HG03565 (cell line): ENCODE results near the gene HKDC1.
A peak's percentile ranks its signal among the peaks of the same experiment; 100 is the strongest.
"Not testable (repeated sequence)": the region's sequence is repeated elsewhere in the genome, so short reads cannot be mapped to it uniquely, and the experiment has no call there.

Experiments used
- ATAC-seq: cut with Tn5 transposase; IDR thresholded peaks from one replicate; pipeline ENCODE4 v1.9.1; 2021; ENCODE audit warnings: mild to moderate bottlenecking, moderate library complexity; ENCODE audit not compliant: unreplicated experiment

Gene HKDC1, protein sequence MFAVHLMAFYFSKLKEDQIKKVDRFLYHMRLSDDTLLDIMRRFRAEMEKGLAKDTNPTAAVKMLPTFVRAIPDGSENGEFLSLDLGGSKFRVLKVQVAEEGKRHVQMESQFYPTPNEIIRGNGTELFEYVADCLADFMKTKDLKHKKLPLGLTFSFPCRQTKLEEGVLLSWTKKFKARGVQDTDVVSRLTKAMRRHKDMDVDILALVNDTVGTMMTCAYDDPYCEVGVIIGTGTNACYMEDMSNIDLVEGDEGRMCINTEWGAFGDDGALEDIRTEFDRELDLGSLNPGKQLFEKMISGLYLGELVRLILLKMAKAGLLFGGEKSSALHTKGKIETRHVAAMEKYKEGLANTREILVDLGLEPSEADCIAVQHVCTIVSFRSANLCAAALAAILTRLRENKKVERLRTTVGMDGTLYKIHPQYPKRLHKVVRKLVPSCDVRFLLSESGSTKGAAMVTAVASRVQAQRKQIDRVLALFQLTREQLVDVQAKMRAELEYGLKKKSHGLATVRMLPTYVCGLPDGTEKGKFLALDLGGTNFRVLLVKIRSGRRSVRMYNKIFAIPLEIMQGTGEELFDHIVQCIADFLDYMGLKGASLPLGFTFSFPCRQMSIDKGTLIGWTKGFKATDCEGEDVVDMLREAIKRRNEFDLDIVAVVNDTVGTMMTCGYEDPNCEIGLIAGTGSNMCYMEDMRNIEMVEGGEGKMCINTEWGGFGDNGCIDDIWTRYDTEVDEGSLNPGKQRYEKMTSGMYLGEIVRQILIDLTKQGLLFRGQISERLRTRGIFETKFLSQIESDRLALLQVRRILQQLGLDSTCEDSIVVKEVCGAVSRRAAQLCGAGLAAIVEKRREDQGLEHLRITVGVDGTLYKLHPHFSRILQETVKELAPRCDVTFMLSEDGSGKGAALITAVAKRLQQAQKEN

DNA sequence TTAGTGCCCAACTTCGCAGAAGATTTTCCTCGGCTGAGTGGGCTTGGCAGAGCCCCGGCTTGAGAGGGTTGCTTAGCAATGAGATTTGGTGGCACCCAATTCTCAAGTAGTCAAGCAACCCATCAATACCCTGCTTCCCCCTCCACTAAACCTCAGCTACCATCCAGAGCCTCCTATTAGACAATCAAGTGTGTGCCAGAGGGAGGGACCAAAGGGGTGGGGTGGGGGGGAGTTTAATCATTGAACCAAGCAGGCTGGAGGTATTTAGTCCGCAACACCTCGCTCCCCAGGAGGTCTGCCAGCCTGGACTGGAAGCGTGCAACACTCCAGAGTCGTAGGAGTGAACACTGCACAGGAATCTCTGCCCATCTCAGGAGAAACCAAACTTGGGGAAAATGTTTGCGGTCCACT is at the start of gene HKDC1:
Gene HKDC1 (plus strand): TSS at position 292 of the 411 bp plus-strand sequence. CDS start 104 bp downstream, at position 396.
- no peak for ATAC-seq

DNA sequence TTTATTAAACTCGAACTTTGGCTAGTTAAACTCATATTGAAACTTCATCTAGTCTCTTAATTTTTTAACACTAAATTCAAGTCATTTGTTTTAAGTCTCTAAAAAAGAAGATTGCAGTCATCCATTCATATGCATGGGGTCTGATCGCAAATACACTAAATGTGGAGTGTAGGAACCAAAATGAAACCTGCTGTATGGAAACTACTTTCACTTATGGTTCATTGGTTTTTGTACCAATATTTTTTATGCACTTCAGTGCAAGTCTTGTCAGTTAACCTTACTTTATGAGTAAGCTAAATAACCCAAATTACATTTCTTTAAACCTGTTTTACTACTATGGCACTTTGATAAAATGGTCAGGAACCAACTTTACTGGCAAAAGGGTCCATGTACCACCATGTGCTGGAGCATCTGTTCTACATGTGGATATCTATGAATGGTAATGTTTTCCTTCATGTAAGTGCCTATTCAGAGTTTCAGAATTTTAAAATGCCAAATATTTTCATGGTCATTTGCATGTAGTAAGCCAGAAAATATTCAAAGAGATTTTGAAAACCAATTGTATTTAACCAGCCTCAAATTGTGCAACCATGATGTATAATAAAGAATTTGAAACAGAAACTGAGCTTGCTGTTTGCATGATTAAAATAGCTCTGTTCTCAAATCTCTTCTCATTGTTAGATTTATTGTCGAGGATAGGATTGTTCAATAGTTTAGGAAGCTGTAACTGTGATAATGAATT is 47.7 kb upstream of the HKDC1 start:
- no peak for ATAC-seq

DNA sequence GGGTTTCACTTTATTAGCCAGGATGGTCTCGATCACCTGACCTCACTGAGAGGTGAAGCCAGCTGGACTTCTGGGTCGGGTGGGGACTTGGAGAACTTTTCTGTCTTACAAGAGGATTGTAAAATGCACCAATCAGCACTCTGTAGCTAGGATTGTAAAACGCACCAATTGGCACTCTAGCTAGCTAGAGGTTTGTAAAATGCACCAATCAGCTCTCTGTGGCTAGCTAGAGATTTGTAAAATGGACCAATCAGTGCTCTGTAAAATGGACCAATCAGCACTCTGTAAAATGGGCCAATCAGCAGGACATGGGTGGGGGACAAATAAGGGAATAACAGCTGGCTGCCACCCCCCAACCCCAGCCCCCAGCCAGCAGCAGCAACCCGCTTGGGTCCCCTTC is 44.8 kb upstream of the HKDC1 start:
- not testable (repeated sequence) for ATAC-seq

DNA sequence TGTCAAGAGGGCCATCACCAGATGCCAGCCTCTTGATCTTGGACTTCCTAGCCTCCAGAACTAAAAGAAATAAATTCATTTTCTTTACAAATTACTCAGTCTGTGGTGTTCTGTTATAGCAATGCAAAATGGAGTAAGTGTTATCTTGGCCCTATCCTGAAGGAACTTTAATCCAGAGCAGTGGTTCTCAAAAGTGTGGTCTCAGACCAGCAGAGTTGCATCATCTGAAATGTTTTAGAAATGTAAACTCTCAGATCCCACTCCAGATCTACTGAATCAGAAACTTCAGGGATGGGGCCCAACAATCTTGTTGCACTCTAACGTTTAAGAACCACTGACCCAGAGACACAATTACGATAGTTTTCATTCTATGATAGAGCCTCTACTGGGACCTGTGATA is 43.3 kb upstream of the HKDC1 start:
- ATAC-seq: no peak

DNA sequence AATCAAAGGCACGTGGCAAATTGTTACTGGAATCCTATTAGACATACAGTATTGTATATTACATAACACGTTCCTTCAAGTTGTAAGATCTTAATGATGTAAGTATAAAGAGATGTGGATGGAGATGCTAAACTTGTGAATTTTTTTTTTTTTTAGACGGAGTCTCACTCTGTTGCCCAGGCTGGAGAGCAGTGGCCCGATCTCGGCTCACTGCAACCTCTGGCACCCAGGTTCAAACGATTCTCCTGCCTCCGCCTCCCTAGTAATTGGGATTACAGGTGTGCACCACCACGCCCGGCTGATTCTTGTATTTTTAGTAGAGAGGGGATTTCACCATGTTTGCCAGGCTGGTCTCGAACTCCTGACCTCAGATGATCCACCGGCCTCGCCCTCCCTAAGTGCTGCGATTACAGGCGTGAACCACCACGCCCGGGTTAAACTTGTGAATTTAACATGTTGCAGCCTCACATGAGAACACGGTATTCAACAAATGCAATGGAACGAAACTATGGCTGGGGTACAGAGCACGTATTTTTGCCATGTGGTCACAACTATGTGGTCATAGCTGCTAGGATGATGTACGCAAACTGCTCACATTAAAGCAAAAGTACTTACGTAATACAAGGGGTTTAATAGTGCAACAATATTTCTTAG is 40.9 kb upstream of the HKDC1 start:
- ATAC-seq: peak; percentile 24

- peak; percentile 74 for ATAC-seq
Observed at GRCh38 chr10:69179743-69180524, 40.2 kb upstream of the HKDC1 start, which contains the start of gene SUPV3L1. Gene SUPV3L1, plus strand, starts transcription at chr10:69180234. Its CDS starts 58 bp downstream, at chr10:69180292.

DNA sequence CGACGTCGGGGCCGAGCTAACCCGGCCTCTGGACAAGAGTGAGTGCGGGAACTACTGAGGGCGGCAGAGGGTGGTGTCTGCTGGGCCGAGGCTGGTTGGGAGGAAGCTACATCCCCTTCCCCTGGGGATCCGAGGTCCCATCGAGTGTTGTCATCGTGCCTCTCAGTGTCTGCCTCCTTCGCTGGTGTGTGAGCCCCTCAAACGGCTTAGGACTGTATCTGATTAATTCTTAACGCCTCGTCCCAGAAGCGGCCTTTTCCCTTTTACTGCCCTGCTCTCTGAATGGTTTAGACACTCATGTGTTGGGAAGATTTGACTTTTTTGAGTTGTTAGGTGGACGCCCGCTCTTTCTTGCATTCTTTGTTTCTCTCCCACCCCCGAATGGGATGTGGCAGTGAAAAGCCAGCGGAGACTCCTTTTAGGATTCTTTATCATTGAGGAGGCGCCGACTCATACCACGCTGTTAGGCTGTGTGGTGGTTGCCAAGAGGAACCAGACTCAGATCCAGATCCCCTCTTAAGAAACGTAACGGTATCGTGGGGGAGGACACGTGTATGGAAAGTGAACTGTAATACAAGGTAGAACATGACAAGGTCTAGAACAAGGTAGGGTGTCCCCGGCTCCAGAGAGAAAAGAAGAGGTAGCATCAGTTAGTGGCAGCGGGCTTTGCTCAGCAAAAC is 39.5 kb upstream of the HKDC1 start:
- peak; percentile 10 for ATAC-seq

- no peak for ATAC-seq
Observed at GRCh38 chr10:69181433-69181832, 38.7 kb upstream of the HKDC1 start.

GRCh38 chr10:69182005-69182404 is 38.1 kb upstream of the HKDC1 start:
- no peak for ATAC-seq

- ATAC-seq: no peak
Observed at GRCh38 chr10:69186524-69186923, 33.6 kb upstream of the HKDC1 start.

GRCh38 chr10:69201045-69201444 is 19.1 kb upstream of the HKDC1 start:
- ATAC-seq: no peak

DNA sequence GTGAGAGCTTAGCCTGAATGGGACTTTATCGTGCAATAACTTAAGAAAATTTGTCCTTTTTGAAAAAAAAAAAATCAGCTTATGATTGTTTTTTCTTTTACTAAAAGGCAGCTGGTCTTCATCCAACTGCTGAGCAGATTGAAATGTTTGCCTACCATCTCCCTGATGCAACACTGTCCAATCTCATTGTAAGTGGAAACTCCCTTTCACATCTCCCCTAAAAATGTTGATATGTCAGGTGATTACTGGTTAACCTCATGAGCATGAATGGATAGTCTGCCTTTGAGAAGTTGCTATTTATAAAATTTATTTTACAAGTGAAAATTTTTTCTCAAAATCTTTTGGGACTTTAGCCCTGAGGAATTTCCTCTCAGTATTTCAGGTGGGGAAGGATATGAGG is 17.8 kb upstream of the HKDC1 start:
- ATAC-seq: no peak

- ATAC-seq: no peak
Observed at GRCh38 chr10:69208761-69209160, 11.4 kb upstream of the HKDC1 start.

- ATAC-seq: no peak
Observed at GRCh38 chr10:69209787-69210484, 10.2 kb upstream of the HKDC1 start.

GRCh38 chr10:69211104-69211503 is 9.0 kb upstream of the HKDC1 start:
- ATAC-seq: no peak

- no peak for ATAC-seq
Observed at GRCh38 chr10:69211524-69211923, 8.6 kb upstream of the HKDC1 start.

DNA sequence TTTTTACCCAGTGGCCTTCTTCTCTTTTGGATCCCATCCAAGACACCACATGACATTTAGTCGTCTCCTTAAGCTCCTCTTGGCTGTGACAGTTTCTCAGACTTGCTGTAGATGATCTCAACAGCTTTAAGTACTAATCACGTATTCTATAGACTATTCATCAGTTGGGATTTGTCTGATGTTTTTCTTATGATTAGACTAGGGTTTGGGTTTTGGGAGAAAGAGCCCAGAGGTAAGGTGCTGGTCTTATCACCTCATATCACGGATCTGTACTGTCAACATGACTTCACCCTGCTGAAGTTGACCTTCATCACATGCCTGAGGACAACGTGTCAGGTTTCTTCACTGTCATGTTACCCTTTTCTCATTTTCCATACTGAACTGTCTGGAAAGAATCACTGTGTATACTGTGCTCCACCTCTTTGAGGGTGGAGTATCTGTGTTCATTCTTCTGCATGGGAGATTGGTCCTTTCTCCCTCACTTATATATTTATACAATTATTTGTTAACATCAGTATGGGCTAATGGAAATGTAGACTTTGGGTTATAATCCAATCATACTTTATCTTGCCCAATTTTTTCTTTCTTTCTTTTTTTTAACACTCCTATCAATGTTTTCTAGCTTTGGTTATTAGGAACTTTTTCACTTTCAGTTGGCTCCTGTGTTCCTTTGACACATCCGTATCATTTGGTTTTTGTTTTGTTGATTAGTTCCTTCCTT is 6.4 kb upstream of the HKDC1 start:
- ATAC-seq: no peak

GRCh38 chr10:69214666-69215131 is 5.4 kb upstream of the HKDC1 start:
- ATAC-seq: no peak
